Activated CD4-positive, alpha-beta T cell treated with anti-CD3 and anti-CD28 coated beads for 1 hour (primary cell): ENCODE data around the gene CALY.
"Not testable (repeated sequence)": the region's sequence is repeated elsewhere in the genome, so short reads cannot be mapped to it uniquely, and the experiment has no call there.

Source experiments
- DNase-seq: peaks from one replicate; pipeline ENCODE4 v3.0.0-alpha.2; 2020

The CALY gene

DNA sequence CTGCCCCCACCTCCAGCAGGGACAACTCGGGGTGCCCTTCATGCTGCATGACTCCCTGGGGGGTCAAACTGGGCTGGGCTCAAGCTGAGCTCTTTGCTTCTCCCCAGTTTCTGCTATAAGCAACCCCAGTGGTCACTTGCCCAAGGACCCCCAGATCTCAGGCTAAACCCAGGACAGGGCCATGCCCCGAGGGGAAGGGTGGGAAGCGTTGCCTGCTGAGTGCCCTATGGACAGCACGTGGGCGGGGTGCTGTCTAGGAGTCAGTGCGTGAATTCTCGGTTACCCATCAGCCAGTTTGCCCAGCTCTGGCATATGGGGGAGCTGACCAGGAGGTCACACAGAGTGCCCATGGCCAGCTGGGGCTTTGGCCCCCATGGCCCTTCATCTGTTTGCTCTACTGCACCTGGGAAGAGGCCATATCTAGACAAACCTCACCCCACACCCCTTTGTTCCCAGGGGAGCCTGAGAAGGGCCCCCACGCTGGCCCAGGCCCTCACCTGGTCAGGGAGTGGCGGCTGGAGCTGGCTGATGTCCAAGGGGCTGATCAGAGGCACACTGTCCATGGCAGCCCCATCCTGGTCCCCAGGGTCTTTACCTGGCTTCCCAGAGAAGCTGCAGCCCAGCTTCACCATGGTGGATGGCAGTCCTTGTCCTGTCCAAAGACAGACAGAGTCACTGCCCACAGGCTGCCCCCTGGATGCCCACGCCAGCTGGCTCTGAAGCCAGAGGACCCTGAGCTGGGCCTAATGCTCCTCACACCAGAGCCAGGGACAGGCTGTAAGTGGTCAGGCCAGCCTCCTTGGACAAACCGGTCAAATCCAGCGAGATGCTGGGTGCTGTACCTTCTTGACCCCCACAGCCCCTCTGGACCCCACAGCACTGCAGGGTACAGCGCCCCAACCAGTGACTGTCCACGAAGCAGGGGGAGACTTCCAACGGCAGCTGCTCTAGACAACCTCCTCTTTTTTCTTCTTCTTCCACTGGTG is 8.0 kb downstream of the CALY start:
- no peak for DNase-seq

DNA sequence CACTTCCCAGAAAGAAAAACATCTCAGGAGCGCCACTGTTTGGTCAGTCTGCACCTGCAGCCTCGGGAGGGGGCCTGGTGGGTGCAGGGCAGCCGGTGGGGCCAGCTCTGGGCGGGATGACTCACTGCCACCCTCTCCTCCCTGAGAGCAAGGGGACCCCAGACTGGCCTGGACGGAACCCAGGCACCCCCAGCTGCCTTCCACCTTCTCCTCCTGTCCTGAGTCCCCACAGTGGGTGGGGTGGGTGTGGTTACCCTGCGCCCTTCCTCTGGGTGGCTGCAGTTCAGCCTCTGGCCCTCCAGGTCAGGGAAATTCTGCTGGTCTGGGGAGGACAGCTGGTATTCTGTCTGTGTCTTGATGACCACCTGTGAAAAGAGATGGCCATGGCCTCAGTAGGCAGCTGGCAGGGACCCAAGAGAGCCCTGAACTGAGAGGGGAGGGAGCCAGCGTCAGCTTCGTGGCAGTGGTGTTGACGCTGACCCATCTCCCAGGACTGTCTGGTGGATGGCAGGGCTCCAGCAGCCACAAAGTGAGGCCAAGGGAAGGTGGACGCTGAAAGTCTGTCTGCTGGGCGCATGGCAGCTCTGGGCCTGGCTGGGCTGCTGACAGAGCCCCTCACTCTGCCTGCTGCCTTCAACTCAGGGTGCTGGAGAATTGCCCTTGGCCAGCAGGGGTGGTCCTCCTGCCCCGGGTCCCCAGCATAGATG is 8.9 kb downstream of the CALY start:
- no peak for DNase-seq

DNA sequence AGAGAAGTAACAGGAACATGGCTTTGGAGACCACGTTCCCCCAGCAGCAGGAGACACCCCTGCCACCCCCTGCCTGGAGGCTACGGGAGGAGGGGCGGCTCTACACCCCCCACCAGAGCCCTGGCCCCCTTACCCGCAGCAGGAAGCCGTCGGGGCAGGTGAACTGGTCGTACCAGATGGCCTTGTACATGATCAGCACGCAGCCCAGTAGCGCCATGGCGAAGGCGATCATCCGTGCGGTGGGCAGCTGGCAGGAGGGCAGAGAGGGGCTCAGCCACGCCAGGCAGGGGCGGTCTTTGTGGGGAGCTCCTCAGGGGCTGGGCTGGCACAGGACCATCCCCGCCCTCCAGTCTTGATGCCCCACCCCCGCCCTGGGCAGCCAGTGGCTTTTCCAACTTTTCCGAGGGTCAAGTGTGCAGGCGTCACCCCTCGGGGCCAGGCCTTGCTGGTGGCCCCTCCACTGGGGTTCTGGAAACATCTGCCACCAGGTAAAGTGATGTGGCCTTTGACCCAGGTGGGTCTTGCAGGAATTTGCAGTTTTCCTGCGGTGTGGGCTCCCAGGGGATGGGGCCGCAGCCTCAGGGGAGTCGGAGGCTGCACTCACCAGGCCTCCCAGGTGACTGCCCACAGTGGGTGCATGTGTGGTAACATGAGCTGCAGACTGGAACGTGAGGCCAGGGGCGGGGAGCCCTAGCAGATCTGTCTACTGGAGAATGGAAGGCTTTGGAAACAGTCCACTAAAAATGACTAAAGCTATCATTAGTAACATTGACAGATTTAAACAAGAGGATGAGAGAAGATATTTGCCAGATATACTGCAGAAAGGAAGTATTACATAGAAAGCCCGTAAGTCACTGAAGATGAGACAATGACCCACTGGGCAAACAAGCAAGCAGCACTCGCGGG is 9.7 kb downstream of the CALY start:
- DNase-seq, result no peak

- DNase-seq, result no peak
Observed at GRCh38 chr10:133326223-133326551, 10.5 kb downstream of the CALY start.

DNA sequence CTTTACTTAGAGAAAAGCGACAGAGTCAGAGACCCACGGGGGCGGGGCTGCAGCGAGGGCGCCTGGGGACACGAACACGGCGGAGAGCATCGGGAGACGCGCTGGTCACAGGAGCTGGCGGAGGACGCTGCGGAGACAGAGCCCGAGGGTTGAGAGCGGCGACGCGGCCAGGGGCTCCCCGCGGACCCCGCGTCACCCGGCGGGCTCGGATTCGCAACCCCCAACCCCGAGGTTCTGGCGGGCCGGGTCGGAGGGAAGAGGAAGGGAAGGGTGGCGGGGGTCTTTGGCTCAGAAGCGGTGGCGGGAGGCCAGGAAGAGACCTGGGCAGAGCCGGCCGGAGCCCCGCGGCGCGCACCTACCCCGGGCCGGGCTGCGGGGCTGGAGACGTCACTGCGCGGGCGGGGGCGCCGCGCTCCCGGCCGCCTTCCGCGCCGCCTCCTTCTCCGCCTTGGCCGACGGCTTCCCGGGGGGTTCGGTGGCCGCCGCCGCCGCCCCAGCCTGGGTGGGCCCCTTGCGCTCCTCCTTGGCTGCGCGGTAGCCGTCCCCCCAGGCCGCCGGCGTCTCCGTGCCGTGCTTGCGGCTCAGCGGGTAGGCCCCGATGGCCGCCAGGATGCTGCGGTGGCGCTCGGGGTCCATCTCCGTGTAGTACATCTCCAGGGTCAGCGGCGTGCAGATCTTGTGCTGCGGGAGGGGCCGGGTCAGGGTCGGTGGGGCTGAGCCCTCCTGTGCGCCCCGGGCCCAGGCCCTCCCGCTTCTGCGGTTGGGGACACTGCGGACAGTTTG is 11.1 kb downstream of the CALY start:
- DNase-seq, result no peak

- DNase-seq, result no peak
Observed at GRCh38 chr10:133324857-133325260, 11.8 kb downstream of the CALY start.

DNA sequence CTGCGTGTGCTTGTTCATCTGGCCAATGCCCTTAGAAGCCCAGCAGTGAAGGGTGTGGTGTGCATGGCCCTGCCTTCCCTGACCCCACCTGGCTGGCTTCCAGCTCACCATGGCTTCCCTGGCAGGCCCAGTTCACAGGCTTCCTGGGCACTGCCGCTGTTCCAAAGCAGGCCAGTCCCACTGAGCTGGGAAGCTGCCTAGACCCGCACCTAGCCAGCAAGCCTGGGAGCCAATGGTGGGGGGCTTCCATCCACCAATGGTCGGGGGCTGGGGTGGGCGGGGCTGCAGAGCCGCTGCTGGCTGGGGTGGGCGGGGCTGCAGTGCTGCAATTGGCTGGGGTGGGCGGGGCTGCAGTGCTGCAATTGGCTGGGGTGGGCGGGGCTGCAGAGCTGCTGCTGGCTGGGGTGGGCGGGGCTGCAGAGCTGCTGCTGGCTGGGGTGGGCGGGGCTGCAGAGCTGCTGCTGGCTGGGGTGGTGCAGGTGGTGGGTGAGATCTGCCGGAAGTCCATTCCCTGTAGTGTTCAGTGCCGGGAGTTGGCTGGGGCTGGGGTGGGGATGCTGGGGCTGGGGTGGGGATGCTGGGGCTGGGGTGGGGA is 12.4 kb downstream of the CALY start:
- DNase-seq, result peak; percentile 33

DNA sequence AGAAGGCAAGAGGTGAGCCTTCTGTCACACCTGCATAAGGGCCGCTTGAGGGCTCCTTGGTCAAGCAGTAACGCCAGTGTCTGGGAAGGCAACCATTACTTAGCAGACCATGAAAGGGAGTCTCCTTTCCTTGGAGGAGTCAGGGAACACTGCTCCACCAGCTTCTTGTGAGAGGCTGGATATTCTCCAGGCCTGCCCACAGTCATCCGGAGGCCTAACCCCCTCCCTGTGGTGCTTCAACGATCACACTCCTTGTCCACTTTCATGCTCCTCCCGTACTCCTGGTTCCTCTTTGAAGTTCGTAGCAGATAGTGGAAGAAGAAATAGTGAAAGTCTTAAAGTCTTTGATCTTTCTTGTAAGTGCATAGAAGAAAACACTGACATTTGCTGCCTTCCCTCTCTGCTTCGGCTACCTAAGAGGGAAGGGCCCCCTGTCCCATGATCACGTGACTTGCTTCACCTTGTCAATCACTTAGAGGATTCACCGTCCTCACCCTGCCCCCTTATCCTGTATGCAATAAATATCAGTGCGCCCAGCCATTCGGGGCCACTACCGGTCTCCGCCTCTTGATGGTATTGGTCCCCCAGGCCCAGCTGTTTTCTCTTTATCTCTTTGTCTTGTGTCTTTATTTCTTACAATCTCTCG is 14.5 kb downstream of the CALY start:
- DNase-seq, result not testable (repeated sequence)

- not testable (repeated sequence) for DNase-seq
Observed at GRCh38 chr10:133320852-133321422, 15.8 kb downstream of the CALY start.

GRCh38 chr10:133318494-133319127 is 18.1 kb downstream of the CALY start:
- peak; percentile 45 for DNase-seq

- DNase-seq, result no peak
Observed at GRCh38 chr10:133316732-133317131, 20.0 kb downstream of the CALY start.

DNA sequence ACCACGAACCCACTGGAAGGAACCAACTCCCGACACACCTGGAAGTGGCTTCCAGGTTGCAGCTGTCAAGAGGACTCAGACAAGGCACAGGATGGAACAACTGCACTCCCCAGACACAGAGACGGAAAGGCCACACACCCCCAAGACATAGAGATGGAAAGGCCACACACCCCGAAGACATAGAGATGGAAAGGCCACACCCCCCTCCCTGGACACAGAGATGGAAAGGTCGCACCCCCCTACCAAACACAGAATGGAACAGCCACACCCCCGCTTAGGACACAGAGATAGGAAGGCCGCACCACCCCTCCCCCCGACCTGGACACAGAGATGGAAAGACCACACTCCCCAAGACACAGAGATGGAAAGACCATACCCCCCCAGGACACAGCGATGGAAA is 20.4 kb downstream of the CALY start:
- DNase-seq, result no peak

- DNase-seq, result no peak
Observed at GRCh38 chr10:133315847-133316246, 20.8 kb downstream of the CALY start.

GRCh38 chr10:133314911-133315310 is 21.8 kb downstream of the CALY start:
- DNase-seq, result no peak

GRCh38 chr10:133313192-133313591 is 23.5 kb downstream of the CALY start:
- DNase-seq, result no peak

DNA sequence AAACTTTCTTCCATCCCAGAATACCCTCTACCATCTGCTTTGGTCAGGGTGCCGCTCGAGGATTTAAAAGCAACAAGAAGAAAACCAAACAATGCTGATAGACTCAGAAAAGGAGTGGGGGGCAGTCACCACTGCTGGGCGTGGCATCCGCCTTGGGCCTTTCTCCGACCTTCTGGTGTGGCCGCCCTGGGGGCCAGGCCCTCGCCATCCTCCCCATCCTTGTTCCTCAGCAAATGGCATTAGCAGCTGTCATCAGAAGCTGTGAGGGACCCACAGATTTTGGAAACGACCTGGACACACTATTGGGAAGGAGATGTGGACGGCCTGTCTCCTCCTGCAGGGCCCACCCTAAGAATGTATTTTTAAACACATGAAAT is 23.9 kb downstream of the CALY start:
- DNase-seq, result no peak

- DNase-seq, result no peak
Observed at GRCh38 chr10:133312016-133312768, 24.5 kb downstream of the CALY start.

DNA sequence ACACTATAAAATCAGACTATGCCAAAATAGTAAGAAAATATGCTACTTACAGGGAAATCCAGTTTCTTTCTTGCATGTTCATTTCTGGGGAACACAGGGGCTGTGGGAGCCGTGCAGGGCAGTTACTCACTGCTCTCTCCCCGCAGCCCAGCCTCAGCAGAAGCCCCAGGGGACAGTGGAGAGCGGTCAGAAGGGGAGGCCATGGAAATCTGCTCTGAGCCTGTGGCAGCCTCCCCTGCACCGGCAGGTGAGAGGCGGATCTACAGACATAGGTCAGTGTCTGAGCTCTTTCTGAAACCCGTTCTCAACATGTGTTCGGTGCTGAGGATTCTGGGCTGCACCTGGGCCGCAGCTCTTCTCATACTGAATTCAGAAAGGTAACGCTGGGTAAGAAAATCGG is 25.1 kb downstream of the CALY start:
- DNase-seq, result no peak

DNA sequence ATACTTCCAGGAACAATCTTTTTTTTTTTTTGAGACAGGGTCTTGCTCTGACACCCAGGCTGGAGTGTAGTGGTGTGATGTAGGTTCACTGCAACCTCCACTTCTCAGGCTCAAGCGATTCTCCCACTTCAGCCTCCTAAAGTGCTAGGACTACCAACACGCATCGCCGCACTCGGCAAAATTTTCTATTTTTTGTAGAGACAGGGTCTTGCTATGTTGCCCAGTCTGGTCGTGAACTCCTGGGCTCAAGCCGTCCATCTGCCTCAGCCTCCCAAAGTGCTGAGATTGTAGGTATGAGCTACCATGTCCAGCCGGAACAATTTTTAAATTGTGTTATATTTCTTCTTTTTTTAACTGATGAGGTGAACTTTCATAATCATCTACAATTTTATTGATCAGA is 25.9 kb downstream of the CALY start:
- no peak for DNase-seq

DNA sequence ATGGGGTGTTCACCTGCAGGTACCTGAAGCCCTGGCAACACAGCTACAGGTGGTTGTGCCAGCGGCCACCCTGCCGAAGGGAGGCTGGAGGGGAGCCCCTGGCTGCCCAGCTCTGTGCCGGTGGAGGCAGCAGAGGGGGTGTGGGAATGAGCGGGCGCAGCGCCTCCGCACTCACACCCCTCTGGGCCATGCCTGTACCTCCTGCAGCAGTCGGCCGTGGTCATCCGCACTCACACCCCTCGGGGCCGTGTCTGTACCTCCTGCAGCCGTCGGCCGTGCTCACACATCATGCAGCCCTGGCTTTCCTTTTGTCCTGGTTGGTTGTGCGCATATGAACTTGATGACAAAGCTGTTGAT is 26.3 kb downstream of the CALY start:
- no peak for DNase-seq
